Suprapubic skin (tissue), 4 donors: Measurements from ENCODE around the gene CENPM. TPM values are rescaled to one million over a fixed set of nuclear protein-coding genes. Genes with fewer than 3 reads are reported as not detected.

Experiments
- DNase-seq, 2 donors: peaks; one replicate each; pipeline ENCODE4 v3.0.0-alpha.2; 2019; ENCODE audit warnings: low spot score in 2 of 2
- H3K27ac ChIP-seq: fragments of 200-600 bp; sonication (generic); one replicate; pipeline ENCODE4 v1.5.1; 2019
- H3K27me3 ChIP-seq: fragments of 200-600 bp; sonication (generic); one replicate; pipeline ENCODE4 v1.5.1; 2019
- H3K36me3 ChIP-seq: fragments of 200-600 bp; sonication (generic); one replicate; pipeline ENCODE4 v1.5.1; 2019
- H3K4me1 ChIP-seq: fragments of 200-600 bp; sonication (generic); one replicate; pipeline ENCODE4 v1.5.1; 2019
- H3K4me3 ChIP-seq: fragments of 200-600 bp; sonication (generic); one replicate; pipeline ENCODE4 v1.5.1; 2019; ENCODE audit warnings: mild to moderate bottlenecking
- H3K9me3 ChIP-seq: fragments of 200-600 bp; sonication (generic); one replicate; pipeline ENCODE4 v1.5.1; 2019
- CTCF ChIP-seq, 2 donors: fragments of 200-600 bp in 1 of 2; fragments of 450-650 bp in 1 of 2; sonication (generic) in 1 of 2; IDR thresholded peaks; one replicate each; pipeline ENCODE4 v1.5.1; 2016 to 2019; ENCODE audit warnings: antibody characterized with exemption in 2 of 2, mild to moderate bottlenecking in 1 of 2, moderate library complexity in 1 of 2
- EP300 ChIP-seq: sonication (generic); formaldehyde crosslinking; IDR thresholded peaks from one replicate; pipeline ENCODE4 v1.6.1; 2017; ENCODE audit warnings: antibody characterized with exemption
- POLR2A ChIP-seq, 2 donors: fragments of 450-650 bp; IDR thresholded peaks; one replicate each; pipeline ENCODE4 v1.6.1; 2017; ENCODE audit warnings: antibody characterized with exemption in 2 of 2, mild to moderate bottlenecking in 2 of 2, moderate library complexity in 2 of 2
- POLR2AphosphoS5 ChIP-seq, 3 donors: sonication (generic); formaldehyde crosslinking; IDR thresholded peaks; one replicate each; pipeline ENCODE4 v1.6.1; 2017; ENCODE audit warnings: antibody characterized with exemption in 3 of 3
- WGBS: methylation state at CpG from one replicate; pipeline ENCODE4 v1.1.5; 2018; 5-methylcytosine and 5-hydroxymethylcytosine counted together
- total RNA-seq, 4 donors: library from RNA; depleted of rRNA; stranded (reverse); fragments of >200 nt; gene quantifications; one replicate each; pipeline ENCODE4 v1.1.0, GENCODE V29; 2016

CENPM gene
- total RNA-seq, 4 donors from 2014 or later: 8.8 to 16.5 (median 9.2) TPM

GRCh38 chr22:41917903-41918791 lies 28.8 kb downstream of the CENPM start:
- no peak for DNase-seq
- Histone ChIP-seq H3K27me3 (peaks cover 49% of the 10 kb centered on the region), H3K36me3 (no peaks in the 10 kb centered on the region), H3K4me3 (no peak overlapping the region), H3K27ac (no peak overlapping the region), H3K9me3 (no peaks in the 10 kb centered on the region), H3K4me1 (peaks cover 39% of the 10 kb centered on the region)
- WGBS: 71% methylated on average over 13 of the region's 23 CpGs
- TF ChIP-seq POLR2A (IDR thresholded peaks at IDR 0.05) (no peak), CTCF (IDR thresholded peaks at IDR 0.05) (no peak), POLR2AphosphoS5 (IDR thresholded peaks at IDR 0.05) (no peak), EP300 (no peak)

- Histone ChIP-seq H3K27ac (no peak overlapping the region), H3K4me3 (no peak overlapping the region), H3K27me3 (peaks cover 56% of the 10 kb centered on the region), H3K36me3 (no peaks in the 10 kb centered on the region), H3K4me1 (peaks cover 39% of the 10 kb centered on the region), H3K9me3 (no peaks in the 10 kb centered on the region)
- 49% methylated on average over 6 of the region's 11 CpGs for WGBS
- no peak for TF ChIP-seq CTCF (IDR thresholded peaks at IDR 0.05)
- TF ChIP-seq POLR2AphosphoS5 (IDR thresholded peaks at IDR 0.05): no peak
- TF ChIP-seq EP300: no peak
- no peak for DNase-seq
Measured at GRCh38 chr22:41917375-41917902, 29.5 kb downstream of the CENPM start.

GRCh38 chr22:41916745-41917358 lies 30.1 kb downstream of the CENPM start:
- no peak overlapping the region for H3K4me3 ChIP-seq
- no peaks in the 10 kb centered on the region for H3K36me3 ChIP-seq
- WGBS: 51% methylated on average over 10 of the region's 10 CpGs
- H3K27me3 ChIP-seq: peaks cover 62% of the 10 kb centered on the region
- no peak for DNase-seq
- no peaks in the 10 kb centered on the region for H3K9me3 ChIP-seq
- peaks cover 39% of the 10 kb centered on the region for H3K4me1 ChIP-seq
- TF ChIP-seq POLR2A (IDR thresholded peaks at IDR 0.05): no peak
- TF ChIP-seq POLR2AphosphoS5 (IDR thresholded peaks at IDR 0.05): no peak
- TF ChIP-seq EP300: no peak
- no peak for TF ChIP-seq CTCF (IDR thresholded peaks at IDR 0.05)
- H3K27ac ChIP-seq: no peak overlapping the region

- TF ChIP-seq CTCF (IDR thresholded peaks at IDR 0.05): no peak
- TF ChIP-seq EP300: no peak
- no peak for TF ChIP-seq POLR2AphosphoS5 (IDR thresholded peaks at IDR 0.05)
- TF ChIP-seq POLR2A (IDR thresholded peaks at IDR 0.05): no peak
- 74% methylated on average over 6 of the region's 11 CpGs for WGBS
- Histone ChIP-seq H3K27ac (no peak overlapping the region), H3K27me3 (peaks cover 71% of the 10 kb centered on the region), H3K9me3 (no peaks in the 10 kb centered on the region), H3K4me1 (peaks cover 43% of the 10 kb centered on the region), H3K4me3 (no peak overlapping the region), H3K36me3 (no peaks in the 10 kb centered on the region)
- DNase-seq: no peak
Measured at GRCh38 chr22:41915786-41916493, 31.0 kb downstream of the CENPM start.
